Measurements from ENCODE around the gene BTN1A1. TPM values are rescaled to one million over a fixed set of nuclear protein-coding genes. Genes with fewer than 3 reads are reported as not detected.

Gene BTN1A1
- total and polyA plus RNA-seq, 10 of the 15 experiments (the other 5 are each of a cell fraction or from before 2014, with no cell fraction given) = 0.05 to 2.2 (median 0.87) TPM

DNA sequence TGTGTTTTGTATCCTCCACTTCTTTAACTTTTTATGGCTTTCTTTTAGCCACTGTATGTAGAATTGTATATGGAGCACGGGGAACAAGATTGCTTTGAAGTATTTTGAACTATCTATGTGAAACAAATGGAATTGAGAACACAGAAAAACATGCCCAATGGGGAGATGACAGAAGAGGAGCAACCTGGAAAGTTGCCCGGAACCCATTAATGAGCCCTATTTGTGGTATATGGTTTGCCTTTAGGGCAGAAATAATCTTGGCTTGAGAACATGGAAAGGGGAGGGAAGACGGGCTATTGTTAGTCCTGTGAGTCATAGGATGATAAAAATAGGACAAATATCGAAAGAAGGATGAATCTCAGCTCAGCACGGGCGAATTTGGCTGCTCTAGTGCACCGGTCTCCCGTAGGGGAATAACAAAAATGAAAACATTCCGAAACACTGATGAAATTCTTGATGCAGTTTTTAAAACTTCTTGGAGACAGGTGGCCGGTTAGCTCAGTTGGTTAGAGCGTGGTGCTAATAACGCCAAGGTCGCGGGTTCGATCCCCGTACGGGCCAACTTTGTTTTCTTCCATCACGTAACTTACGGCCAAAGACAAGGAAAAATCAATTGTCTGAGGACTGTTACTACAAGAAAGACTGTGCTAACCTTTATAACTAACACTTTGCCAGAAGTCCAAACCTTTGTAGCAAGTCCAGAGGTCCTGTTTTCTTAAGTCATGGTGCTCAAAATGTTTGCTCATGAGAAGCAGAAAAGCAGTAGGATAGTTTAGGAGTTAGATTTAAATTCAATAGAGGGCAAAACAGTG lies 53.7 kb downstream of the BTN1A1 start (continued):
- TF ChIP-seq, protein P1, sequence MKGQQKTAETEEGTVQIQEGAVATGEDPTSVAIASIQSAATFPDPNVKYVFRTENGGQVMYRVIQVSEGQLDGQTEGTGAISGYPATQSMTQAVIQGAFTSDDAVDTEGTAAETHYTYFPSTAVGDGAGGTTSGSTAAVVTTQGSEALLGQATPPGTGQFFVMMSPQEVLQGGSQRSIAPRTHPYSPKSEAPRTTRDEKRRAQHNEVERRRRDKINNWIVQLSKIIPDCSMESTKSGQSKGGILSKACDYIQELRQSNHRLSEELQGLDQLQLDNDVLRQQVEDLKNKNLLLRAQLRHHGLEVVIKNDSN (IDR thresholded peaks at IDR 0.05; ENCODE audit: borderline replicate concordance, extremely low read length, insufficient read depth, low read depth, low read length) = no peak
- peak; percentile 41 to 50; a peak in 1 of 4 replicates for TF ChIP-seq BHLHE40 (IDR thresholded peaks at IDR 0.05; ENCODE audit: borderline replicate concordance in 1 of 2, low read depth in 2 of 2, low read length in 1 of 2)
- 0 out of 3 replicates have a peak, but pooled peaks have one; percentile 16 for TF ChIP-seq POU2F2 (IDR thresholded peaks at IDR 0.05; ENCODE audit: borderline replicate concordance, low read depth, low read length)
- TF ChIP-seq, protein P2, sequence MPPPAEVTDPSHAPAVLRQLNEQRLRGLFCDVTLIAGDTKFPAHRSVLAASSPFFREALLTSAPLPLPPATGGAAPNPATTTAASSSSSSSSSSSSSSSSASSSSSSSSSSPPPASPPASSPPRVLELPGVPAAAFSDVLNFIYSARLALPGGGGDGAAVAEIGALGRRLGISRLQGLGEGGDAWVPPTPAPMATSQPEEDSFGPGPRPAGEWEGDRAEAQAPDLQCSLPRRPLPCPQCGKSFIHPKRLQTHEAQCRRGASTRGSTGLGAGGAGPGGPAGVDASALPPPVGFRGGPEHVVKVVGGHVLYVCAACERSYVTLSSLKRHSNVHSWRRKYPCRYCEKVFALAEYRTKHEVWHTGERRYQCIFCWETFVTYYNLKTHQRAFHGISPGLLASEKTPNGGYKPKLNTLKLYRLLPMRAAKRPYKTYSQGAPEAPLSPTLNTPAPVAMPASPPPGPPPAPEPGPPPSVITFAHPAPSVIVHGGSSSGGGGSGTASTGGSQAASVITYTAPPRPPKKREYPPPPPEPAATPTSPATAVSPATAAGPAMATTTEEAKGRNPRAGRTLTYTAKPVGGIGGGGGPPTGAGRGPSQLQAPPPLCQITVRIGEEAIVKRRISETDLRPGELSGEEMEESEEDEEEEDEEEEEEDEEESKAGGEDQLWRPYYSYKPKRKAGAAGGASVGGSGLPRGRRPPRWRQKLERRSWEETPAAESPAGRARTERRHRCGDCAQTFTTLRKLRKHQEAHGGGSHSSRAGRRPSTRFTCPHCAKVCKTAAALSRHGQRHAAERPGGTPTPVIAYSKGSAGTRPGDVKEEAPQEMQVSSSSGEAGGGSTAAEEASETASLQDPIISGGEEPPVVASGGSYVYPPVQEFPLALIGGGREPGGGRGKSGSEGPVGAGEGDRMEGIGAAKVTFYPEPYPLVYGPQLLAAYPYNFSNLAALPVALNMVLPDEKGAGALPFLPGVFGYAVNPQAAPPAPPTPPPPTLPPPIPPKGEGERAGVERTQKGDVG (CRISPR knock-in tag; IDR thresholded peaks at IDR 0.05) = 0 out of 2 replicates have a peak, but pooled peaks have one; percentile 66
- TF ChIP-seq SIN3A (IDR thresholded peaks at IDR 0.05; ENCODE audit: low read depth, low read length) = no peak
- TF ChIP-seq BMI1 (IDR thresholded peaks at IDR 0.05; ENCODE audit: borderline replicate concordance) = no peak
- TF ChIP-seq POLR2AphosphoS2 (IDR thresholded peaks at IDR 0.05; ENCODE audit: low read depth, low read length) = no peak
- no peak for TF ChIP-seq KAT2A (conservative IDR thresholded peaks at IDR 0.05; ENCODE audit: control insufficient read depth, low read depth, low read length)
- no peak for TF ChIP-seq ATF3 (IDR thresholded peaks at IDR 0.05; ENCODE audit: borderline replicate concordance, extremely low read depth, low read depth, low read length)
- TF ChIP-seq CHD2 (IDR thresholded peaks at IDR 0.05; ENCODE audit: borderline replicate concordance, low read depth, low read length) = no peak

Measured in GM12878 (cell line).